AG04449 (cell line): ENCODE data around the gene TNS4.

Source experiments
- CTCF ChIA-PET: fragments of 350-600 bp; formaldehyde crosslinking; extraction: SDS; loops from one replicate; lab custom pipeline; 2021; ENCODE audit warnings: antibody characterized with exemption; lab: Yijun Ruan, JAX
- POLR2A ChIA-PET: fragments of 400-600, 350-600 bp; formaldehyde crosslinking; extraction: SDS; loops from one replicate; lab custom pipeline; 2020; ENCODE audit warnings: antibody characterized with exemption, inconsistent platforms; lab: Yijun Ruan, JAX
- DNase-seq: peaks from one replicate; pipeline ENCODE4 v3.0.0-alpha.2; 2010; ENCODE audit warnings: low read depth, low spot score
- H3K4me3 ChIP-seq: 2 replicates; pipeline ENCODE4 v1.5.1; 2011; ENCODE audit warnings: low read depth, mild to moderate bottlenecking, control low read depth, low read length
- CTCF ChIP-seq: IDR thresholded peaks from one replicate; pipeline ENCODE4 v1.5.1; 2011; ENCODE audit warnings: mild to moderate bottlenecking, moderate library complexity, low read length, control low read depth, inconsistent platforms; ENCODE audit not compliant: insufficient read depth; ENCODE audit errors: missing control alignments

TNS4 gene

GRCh38 chr17:40466298-40466971 lies 35.0 kb downstream of the TNS4 start:
- no peak overlapping the region for H3K4me3 ChIP-seq

GRCh38 chr17:40464392-40464855 lies 37.0 kb downstream of the TNS4 start:
- CTCF ChIA-PET, result interaction anchor here (0.6 to 5.9 kb wide), 2 partner anchors 13 to 48 kb away, joined by 3 to 49 read pairs; no protein-coding TSS in a partner anchor
- no peak for TF ChIP-seq CTCF
- POLR2A ChIA-PET, result interaction anchor here (0.6 to 2.3 kb wide), 2 partner anchors 20 to 68 kb away, joined by 3 to 7 read pairs; no protein-coding TSS in a partner anchor
- DNase-seq, result no peak
- H3K4me3 ChIP-seq, result no peak overlapping the region

More at GRCh38 chr17:40466298-40466971, 35.0 kb downstream of the TNS4 start:
- CTCF ChIA-PET, result interaction anchor here (0.6 to 5.9 kb wide), 2 partner anchors 11 to 26 kb away, joined by 3 to 49 read pairs; no protein-coding TSS in a partner anchor
- DNase-seq, result no peak
- POLR2A ChIA-PET, result interaction anchor here (0.6 kb wide), 1 partner anchor 487 kb away, joined by 3 read pairs; no protein-coding TSS in a partner anchor
- TF ChIP-seq CTCF, result no peak

GRCh38 chr17:40463122-40463550 lies 38.3 kb downstream of the TNS4 start:
- CTCF ChIA-PET, result interaction anchor here (0.8 to 1.7 kb wide), 4 partner anchors 14 to 72 kb away, joined by 3 to 7 read pairs (median 3); no protein-coding TSS in a partner anchor
- no peak for TF ChIP-seq CTCF

GRCh38 chr17:40462343-40463121 lies 38.9 kb downstream of the TNS4 start:
- CTCF ChIA-PET, result interaction anchor here (0.8 to 5.0 kb wide), 7 partner anchors 14 to 97 kb away, joined by 3 to 27 read pairs (median 3); no protein-coding TSS in a partner anchor
- POLR2A ChIA-PET, result interaction anchor here (0.9 to 1.3 kb wide), 5 partner anchors 14 to 1227 kb away, joined by 3 to 5 read pairs (median 3); partner anchors contain the start of gene IGFBP4
- no peak overlapping the region for H3K4me3 ChIP-seq
- no peak for DNase-seq
- TF ChIP-seq CTCF, result no peak

More at GRCh38 chr17:40463122-40463550, 38.3 kb downstream of the TNS4 start:
- POLR2A ChIA-PET, result interaction anchor here (0.7 to 1.3 kb wide), 6 partner anchors 13 to 1226 kb away, joined by 3 to 5 read pairs (median 3); partner anchors contain the start of gene IGFBP4
- DNase-seq, result no peak
- H3K4me3 ChIP-seq, result no peak overlapping the region

GRCh38 chr17:40461732-40462342 lies 39.6 kb downstream of the TNS4 start:
- CTCF ChIA-PET, result interaction anchor here (0.8 to 5.0 kb wide), 7 partner anchors 9 to 99 kb away, joined by 3 to 27 read pairs (median 4); no protein-coding TSS in a partner anchor
- TF ChIP-seq CTCF, result no peak
- POLR2A ChIA-PET, result interaction anchor here (1.1 kb wide), 1 partner anchor 72 kb away, joined by 3 read pairs; no protein-coding TSS in a partner anchor
- H3K4me3 ChIP-seq, result no peak overlapping the region
- no peak for DNase-seq
